OCI-LY1 (cell line): ENCODE results near the gene CMTM5.

Source experiments
- H2AFZ ChIP-seq: fragments of 200-600 bp; sonication (generic), shearing (Covaris generic); 2 replicates; pipeline ENCODE4 v1.6.0; 2014; ENCODE audit warnings: antibody characterized with exemption, mild to moderate bottlenecking, low read length
- H3F3A ChIP-seq: fragments of 200-600 bp; sonication (generic), shearing (Covaris generic); 2 replicates; pipeline ENCODE4 v1.6.0; 2014; ENCODE audit warnings: mild to moderate bottlenecking, antibody characterized with exemption, low read length, moderate library complexity; ENCODE audit not compliant: insufficient read depth
- H3K27ac ChIP-seq: fragments of 200-600 bp; sonication (generic); 2 replicates; pipeline ENCODE4 v1.5.1; 2014; ENCODE audit warnings: low read length, mixed run types, mild to moderate bottlenecking, low read depth; ENCODE audit not compliant: poor library complexity, severe bottlenecking
- H3K27me3 ChIP-seq: fragments of 200-600 bp; sonication (generic); 2 replicates; pipeline ENCODE4 v1.6.0; 2014; ENCODE audit warnings: antibody characterized with exemption, mild to moderate bottlenecking, low read length, moderate library complexity; ENCODE audit not compliant: insufficient read depth
- H3K36me3 ChIP-seq: fragments of 200-600 bp; sonication (generic); 2 replicates; pipeline ENCODE4 v1.6.1; 2014; ENCODE audit warnings: mild to moderate bottlenecking, antibody characterized with exemption, low read length, moderate library complexity, mixed read lengths; ENCODE audit not compliant: insufficient read depth
- H3K4me1 ChIP-seq: fragments of 200-600 bp; sonication (generic); 2 replicates; pipeline ENCODE4 v1.5.1; 2014; ENCODE audit warnings: mild to moderate bottlenecking, low read length, moderate library complexity; ENCODE audit not compliant: insufficient read depth, severe bottlenecking
- H3K4me2 ChIP-seq: fragments of 200-600 bp; sonication (generic), shearing (Covaris generic); 2 replicates; pipeline ENCODE4 v1.6.1; 2014; ENCODE audit warnings: low read length
- H3K4me3 ChIP-seq: fragments of 200-600 bp; sonication (generic); 2 replicates; pipeline ENCODE4 v1.5.1; 2014; ENCODE audit warnings: low read length, low read depth, mild to moderate bottlenecking, mixed read lengths; ENCODE audit not compliant: poor library complexity, severe bottlenecking
- H3K79me2 ChIP-seq: fragments of 200-600 bp; shearing (Covaris generic); 2 replicates; pipeline ENCODE4 v1.6.1; 2016; ENCODE audit warnings: mixed run types, low read length, mixed read lengths; ENCODE audit not compliant: insufficient read depth
- H3K9ac ChIP-seq: fragments of 200-600 bp; sonication (generic), shearing (Covaris generic); 2 replicates; pipeline ENCODE4 v1.6.1; 2014; ENCODE audit warnings: mild to moderate bottlenecking, low read length, mixed read lengths
- H3K9me2 ChIP-seq: fragments of 200-600 bp; sonication (generic), shearing (Covaris generic); 2 replicates; pipeline ENCODE4 v1.6.1; 2014; ENCODE audit warnings: low read depth, mild to moderate bottlenecking, low read length, mixed read lengths
- H3K9me3 ChIP-seq: fragments of 200-600 bp; shearing (Covaris generic); 2 replicates; pipeline ENCODE4 v1.6.1; 2014; ENCODE audit warnings: low read length, mixed read lengths
- H4K20me1 ChIP-seq: fragments of 200-600 bp; sonication (generic), shearing (Covaris generic); 2 replicates; pipeline ENCODE4 v1.6.0; 2016; ENCODE audit warnings: mild to moderate bottlenecking, low read length; ENCODE audit not compliant: insufficient read depth
- CTCF ChIP-seq: fragments of 200-600 bp; sonication (generic), shearing (Covaris generic); IDR thresholded peaks from 2 replicates; pipeline ENCODE4 v1.5.1; 2017; ENCODE audit warnings: mild to moderate bottlenecking, antibody characterized with exemption, low read length, moderate library complexity, mixed read lengths
- EZH2 ChIP-seq: fragments of 200-600 bp; sonication (generic), shearing (Covaris generic); IDR thresholded peaks from 2 replicates; pipeline ENCODE4 v1.8.0; 2017; ENCODE audit warnings: borderline replicate concordance, mixed run types, mild to moderate bottlenecking, antibody characterized with exemption, low read length, moderate library complexity, mixed read lengths

The CMTM5 gene

DNA sequence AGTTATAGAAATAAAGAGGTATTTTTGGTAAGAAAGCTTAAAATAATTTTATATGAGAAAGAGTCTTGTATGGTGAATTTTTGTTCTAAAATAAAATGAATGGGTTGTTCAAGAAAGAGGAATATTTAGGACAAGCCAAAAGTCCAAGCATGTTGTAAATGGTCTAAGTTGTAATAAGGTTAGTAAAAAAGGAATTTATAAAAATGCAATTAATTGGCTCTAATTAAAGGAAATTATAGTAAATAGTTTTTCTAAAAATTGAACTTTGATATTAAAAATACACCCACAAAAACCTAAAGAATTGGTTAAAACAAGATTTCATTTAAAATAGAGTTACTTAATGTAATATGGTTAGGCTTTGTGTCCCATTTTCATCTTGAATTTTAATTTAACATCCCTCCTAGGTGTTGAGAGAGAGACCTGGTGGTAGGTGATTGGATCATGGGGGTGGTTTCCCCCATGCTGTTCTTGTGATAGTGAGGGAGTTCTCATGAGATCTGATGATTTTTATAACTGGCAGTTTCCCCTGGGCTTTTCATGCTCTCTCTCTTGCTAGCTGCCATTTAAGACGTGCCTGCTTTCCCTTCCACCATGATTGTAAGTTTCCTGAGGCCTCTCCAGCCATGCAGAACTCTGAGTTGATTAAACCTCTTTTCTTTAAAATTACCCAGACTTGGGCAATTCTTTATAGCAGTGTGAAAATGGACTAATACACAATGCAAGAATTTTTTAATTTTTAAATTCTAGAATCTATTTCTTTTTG is 37.2 kb upstream of the CMTM5 start:
- no peak overlapping the region for H3K27ac ChIP-seq
- no peaks in the 10 kb centered on the region for H3K36me3 ChIP-seq
- no peak overlapping the region for H3K9ac ChIP-seq
- no peaks in the 10 kb centered on the region for H3K27me3 ChIP-seq
- no peak overlapping the region for H3K4me2 ChIP-seq
- H3K9me3 ChIP-seq: peaks cover 11% of the 10 kb centered on the region
- H3K4me1 ChIP-seq: no peaks in the 10 kb centered on the region
- TF ChIP-seq CTCF (no peak), EZH2 (no peak)
- no peak overlapping the region for H3K4me3 ChIP-seq
- H2AFZ ChIP-seq: no peak overlapping the region
- H3K9me2 ChIP-seq: no peaks in the 10 kb centered on the region
- no peaks in the 10 kb centered on the region for H3F3A ChIP-seq
- H4K20me1 ChIP-seq: no peaks in the 10 kb centered on the region
- no peaks in the 10 kb centered on the region for H3K79me2 ChIP-seq

GRCh38 chr14:23344481-23344880 is 32.4 kb upstream of the CMTM5 start:
- Histone ChIP-seq H3K27me3 (no peaks in the 10 kb centered on the region), H3K9me3 (peaks cover 7% of the 10 kb centered on the region), H3K9me2 (no peaks in the 10 kb centered on the region)

DNA sequence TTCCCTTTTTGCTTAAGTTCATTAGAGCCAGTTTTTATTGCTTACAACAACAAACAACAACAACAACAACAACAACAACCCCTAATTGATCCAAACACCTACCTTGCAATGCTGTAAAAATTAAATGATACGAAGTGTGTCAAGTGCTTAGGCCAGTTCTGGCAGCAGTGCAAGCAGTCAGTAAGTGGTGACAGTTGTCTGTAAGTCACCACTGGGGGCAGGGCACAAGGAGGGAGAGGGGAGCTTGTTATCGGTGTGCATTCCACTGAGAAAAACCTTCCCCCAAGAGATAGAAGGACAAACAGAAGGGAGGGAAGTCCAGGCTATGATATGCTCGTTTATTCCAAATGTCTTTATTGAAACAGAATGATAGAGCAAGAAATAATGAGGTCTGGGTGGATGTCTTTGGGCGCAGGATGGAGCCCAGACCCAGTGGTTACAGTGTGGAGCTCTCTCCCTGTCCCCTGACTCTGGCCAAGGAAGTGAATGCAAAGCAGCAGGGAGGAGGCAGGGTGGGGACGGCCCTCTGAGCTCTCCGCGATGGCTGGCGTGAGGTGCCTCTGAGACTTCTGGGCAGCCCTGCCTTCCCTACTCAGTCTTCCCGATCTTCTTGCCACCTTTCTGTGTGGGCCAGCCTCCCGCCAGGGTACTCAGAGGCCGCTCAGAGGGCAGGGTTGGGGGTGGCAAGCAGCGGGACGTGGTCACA is 30.7 kb upstream of the CMTM5 start:
- Histone ChIP-seq H3K36me3 (no peaks in the 10 kb centered on the region), H3F3A (no peaks in the 10 kb centered on the region), H3K27ac (no peak overlapping the region), H3K4me1 (no peaks in the 10 kb centered on the region), H3K27me3 (no peaks in the 10 kb centered on the region), H3K9me3 (no peaks in the 10 kb centered on the region), H3K9me2 (no peaks in the 10 kb centered on the region), H3K79me2 (no peaks in the 10 kb centered on the region), H4K20me1 (no peaks in the 10 kb centered on the region), H3K4me3 (no peak overlapping the region), H3K9ac (no peak overlapping the region), H2AFZ (no peak overlapping the region), H3K4me2 (no peak overlapping the region)
- TF ChIP-seq EZH2 (no peak), CTCF (no peak)

More at GRCh38 chr14:23344481-23344880, 32.4 kb upstream of the CMTM5 start:
- no peak overlapping the region for H3K4me2 ChIP-seq
- H4K20me1 ChIP-seq: no peaks in the 10 kb centered on the region
- H3K36me3 ChIP-seq: no peaks in the 10 kb centered on the region
- TF ChIP-seq CTCF (no peak), EZH2 (no peak)
- H3K4me1 ChIP-seq: no peaks in the 10 kb centered on the region
- H3K9ac ChIP-seq: no peak overlapping the region
- H3K4me3 ChIP-seq: no peak overlapping the region
- no peaks in the 10 kb centered on the region for H3F3A ChIP-seq
- no peak overlapping the region for H2AFZ ChIP-seq
- H3K79me2 ChIP-seq: no peaks in the 10 kb centered on the region
- H3K27ac ChIP-seq: no peak overlapping the region
